ENCODE results near the gene OSM.

The OSM gene

DNA sequence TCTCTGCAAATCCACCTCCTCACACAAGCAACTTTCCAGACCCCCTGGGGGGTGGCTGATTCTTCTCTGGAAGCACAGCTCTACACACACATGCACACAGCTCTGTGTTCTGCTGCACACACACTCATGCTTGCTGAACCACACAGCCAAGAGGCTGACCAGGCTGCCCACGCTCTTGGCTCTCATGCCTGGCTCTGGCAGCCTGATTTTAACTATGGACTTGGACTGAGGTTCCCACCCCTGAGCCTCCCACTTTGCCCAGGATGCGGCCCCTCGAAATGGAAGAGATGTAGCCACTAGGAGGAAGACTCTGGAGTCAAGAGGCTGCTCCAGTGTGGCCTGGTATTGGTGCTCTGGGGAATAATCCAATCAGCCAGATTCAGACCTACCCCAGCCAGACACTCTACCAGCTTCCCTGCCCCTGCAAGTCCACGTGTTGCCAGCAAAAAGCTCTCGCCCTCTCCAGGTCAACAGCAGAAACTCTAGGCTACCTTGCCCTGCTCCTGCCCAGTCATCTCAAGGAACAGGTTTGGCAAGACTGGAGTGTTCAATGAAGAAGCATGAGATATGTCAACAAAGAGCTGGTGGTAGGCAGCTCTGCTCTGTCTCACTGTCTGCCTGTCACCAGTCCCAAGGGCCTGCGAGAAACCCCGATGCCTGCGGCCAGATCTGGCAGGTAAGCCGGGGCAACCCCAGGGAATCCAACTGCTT is 31.5 kb upstream of the OSM start:
- FAIRE-seq, result no peak

DNA sequence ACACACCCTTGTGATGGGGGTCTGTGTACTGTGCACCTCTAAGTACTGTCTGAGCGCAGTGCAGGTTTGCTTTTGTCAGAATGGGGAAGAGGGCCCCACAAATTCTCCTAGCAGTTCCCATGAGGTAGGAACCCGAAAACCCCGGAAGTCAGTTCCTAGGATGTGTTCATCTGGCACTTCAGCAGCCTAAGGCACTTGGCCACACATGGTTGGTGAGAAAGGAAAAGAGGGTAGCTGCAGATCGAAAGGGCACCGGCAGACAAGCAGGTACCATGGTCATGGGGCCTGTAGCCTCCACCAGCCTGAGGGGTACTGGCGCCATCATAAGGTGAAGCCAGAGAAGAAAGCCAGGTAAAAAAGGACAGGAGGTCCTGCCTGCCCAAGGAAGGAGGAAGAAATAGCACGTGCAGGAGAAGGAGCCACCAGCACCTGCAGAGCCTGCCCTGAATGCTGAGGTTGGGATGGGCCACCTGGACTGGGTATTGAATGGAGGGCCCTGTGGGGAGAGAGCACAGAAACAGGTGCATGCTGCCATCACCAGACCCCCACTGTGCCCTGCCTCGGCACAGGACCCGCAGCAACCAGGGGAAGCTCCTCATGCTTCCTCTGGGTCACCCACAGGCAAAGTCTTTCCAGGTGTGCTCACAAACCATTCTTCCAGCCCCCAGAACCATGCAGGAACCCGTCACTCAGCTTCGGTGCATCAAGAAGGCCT is 30.8 kb upstream of the OSM start:
- no peak for FAIRE-seq

DNA sequence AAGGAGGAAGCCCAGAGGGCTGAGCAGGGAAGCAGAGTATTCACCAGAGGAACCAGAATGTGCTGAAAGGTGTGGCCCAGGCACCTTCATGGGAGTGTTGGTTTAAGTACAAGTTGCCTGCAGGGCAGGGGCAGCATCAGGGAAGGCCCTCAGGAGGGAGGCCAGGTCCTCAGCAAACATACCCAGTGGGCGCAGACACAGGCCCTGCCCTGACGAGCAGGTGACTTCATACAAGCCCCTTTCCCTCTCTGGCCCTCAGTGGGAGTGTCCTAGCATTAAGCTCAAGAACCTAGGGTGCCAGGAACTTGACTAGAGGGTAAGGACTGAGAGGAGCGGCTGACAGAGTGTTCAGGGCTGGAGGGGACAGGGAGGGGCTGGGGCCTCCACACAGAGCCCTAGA is 30.2 kb upstream of the OSM start:
- FAIRE-seq, result no peak

DNA sequence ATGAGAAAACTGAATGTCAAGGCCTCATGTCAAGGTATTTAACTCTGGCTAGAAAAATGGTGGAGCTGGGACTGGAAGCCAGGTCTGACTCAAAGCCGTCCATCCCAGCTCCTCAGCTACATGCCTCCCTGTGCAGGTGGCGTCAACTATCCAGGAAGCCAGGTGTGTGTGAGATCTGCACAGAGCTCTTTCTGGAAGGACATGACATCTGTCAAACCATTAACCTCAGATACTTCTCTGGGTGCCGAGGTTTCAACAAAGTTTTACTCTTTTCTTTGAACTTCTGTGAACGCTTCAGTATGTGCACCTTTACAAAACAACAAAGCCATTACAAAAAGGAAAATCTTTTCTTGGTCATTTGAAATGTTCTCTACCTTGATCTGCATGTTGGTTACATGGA is 29.7 kb upstream of the OSM start:
- FAIRE-seq, result no peak

DNA sequence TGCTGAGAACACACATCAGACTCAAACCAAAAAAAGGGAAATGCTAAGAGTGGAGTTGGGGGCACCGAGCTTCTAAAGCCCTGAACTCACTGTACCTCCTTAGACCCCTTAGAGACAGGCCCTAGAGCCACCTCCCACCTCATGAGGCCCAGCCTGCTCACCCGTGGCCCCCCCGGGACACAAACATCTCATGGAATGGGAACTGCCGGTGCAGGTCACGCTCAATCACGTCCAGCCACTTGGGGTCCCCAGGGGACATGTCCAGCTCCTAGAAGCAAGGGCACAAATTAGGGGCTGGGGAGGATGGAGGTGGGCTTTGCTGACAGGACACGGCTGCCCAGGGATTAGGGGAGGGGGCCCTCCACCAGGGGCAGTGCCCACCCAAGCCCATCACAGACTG is 28.9 kb upstream of the OSM start:
- no peak for FAIRE-seq

DNA sequence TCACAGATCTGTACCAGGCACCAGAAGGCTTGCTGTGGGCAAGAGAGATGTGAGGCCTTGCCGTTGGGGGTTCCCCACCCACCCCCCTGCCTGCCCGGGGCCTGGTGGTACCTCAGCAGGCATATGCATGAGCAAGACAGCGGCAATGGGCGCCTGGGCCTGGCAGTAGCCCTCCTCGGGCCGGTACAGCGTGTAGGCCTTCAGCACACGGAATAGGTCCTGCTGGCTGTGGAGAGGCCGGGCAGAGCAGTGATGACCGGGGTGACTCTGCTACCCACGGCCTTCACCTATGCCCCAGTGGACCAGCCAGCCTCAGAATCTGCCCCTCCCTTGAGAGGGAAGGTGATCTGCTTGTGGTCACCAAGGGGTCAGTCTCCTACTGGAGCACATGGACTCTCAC is 28.2 kb upstream of the OSM start:
- FAIRE-seq, result no peak

DNA sequence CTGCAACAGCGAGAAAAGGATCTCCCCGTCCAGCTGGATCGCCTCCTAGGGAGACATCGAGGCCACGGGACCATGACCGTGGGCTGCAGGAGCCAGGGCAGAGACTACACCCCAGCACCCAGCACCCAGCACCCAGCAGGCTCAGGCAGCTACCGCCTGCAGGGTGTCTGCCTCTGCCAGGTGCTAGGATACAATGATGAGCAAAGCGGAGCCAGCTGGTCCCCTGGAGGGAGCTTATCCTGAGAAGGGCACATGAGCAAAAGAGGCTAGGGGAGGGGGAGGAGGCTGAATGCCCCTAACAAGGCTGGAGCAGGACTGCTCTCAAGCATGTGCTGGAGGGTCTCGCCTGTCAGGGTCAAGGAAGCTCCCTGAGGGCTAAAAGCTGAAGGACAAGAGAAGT is 27.4 kb upstream of the OSM start:
- no peak for FAIRE-seq

DNA sequence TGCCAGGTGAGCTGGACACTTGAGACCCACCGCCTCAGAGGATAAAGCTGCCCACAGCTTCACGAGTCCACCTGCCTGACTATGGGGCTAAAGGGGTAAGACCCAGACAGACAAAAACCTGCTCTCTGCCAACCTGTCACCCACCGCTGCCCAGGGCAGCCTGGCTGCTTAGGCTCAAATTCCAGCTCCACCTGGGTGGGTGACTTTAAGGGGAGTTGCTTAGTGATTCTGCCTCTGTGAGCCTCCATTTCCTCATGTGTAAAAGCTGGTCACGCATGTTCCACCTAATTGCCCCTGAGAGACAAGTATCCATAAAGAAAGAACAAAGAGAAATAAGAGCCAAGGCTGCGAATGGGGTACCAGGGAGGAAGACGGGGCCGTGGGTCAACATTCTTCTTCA is 26.4 kb upstream of the OSM start:
- FAIRE-seq, result no peak

DNA sequence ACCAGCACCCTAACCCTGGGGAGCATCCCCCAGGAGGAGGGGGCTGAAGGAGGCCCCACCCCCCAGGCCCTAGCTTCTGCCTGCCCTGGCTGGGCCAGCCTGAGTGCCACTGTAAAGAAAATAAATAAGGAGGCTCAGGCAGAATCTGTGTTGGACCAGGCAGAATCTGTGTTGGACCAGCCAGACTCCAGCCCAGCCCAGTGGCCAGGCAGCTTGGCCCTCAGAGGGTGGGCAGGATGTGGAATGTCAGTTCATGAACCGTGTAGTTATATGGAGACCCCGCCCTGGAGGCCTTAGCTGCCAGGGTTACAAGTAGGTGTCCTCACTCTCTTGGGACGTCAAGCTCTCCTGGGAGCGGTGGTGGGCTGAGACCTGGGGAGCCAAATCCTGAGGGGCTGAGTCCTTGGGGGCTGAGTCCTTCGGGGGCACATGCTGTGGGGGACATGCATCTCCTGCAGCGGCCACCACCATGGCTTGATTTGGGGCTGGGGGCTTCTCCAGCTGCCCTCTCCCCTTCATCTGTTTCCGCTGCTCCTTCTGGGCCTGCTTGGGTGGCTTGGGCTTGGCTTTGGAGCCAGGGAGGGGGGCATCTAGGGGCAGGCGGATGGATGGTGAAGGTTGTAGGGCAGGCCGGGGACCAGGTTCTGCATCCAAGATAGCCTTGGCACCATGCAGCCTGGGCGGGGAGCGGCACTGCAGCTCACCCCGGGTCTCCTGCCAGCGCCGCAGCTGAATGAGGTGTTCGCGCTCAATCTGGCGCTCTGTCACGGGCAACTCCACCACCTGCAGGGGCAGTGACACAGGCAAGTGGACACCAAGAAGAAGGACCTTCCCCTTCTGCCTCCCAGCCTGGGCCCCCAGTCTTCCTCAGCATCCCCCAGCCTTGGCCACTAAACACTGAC is 25.7 kb upstream of the OSM start:
- no peak for FAIRE-seq

DNA sequence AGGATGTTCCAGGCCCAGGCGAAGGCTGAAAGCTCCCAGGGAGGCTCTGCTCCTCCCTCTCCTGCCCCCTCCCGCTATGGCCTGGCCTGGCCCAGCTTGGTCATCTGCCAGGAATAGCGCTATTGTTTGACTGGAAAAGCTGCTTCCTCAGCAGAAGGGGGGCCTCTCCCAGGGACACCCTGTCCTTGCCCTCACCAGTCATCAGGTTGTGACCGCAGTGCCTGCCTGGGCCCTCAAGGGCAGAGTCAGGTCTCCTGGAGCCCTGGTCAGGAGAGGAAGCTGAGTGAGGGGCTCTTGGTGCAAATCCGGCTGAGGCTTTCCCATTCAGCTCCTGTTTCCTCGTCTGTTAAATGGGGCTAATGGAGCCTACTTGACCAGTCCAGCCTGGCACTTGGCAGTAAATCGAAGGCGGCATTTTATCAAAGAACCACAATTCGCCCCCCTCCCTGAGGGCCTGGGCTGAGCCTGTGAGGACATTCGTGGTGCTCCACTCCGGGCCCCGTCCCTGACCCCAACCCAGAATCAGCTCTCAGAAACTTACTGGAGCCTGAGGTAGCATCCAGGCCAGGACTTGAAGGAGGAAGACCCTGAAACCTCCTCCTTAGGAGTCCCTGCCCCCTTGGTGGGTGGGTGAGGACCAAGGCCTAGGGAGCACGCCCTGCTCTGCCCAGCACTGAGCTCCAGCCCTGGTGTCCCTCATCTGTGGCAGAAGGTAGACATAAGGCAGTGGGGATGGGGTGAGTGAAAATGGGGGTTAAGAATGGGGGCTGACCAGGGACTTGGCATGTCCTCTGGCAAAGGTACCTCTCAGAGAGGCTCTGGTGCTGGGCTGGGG is 24.6 kb upstream of the OSM start:
- FAIRE-seq, result no peak

DNA sequence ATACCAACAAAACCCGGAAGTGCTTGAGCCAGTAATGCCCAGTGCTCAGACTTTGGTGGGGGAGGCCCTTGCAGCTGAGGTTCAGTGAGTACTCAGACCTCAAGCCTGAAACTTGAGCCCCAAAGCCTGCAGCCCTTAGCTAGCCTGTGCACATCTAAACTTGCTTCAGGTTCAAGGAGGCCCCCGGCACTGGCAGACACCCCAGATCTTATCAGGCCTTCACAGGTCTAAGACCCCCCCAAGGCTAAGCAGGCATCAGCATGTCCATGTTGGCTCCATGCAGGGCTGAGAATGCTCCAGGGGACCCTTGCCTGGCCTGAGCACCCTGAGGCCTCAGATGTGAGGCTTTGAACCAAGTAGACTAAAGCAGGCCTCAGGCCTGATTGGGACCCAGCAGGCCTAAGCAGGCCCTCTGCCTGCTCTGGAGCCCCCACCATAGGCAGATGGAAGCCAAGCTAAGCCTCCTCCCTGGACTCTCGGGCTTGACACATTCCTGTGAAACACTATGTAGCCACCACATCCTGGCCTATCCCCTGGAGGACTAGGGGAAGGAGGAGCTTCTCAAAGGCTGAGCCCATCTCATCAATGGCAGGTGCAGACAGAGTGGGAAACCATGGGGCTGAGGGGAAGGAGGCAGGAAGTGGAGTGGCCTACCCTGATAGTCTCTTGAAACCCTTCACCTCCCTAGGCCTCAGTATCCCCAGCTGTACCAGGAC is 23.8 kb upstream of the OSM start:
- FAIRE-seq, result no peak

DNA sequence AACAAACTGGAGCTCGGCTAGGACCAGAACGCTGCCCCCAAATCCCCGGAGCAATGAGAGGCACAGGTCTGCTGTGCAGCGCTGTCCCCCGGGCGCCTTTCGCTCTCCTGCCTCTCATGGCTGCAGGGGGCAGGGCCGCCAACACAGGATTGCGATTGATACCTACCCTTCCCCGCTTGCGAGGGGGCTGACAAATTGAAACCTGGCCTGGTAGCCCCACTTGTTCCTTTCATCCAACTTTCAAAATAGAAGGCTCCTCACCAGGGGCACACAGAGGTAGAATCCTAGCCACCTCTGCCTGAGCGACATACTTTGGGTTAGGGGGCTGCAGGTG is 23.3 kb upstream of the OSM start:
- FAIRE-seq, result no peak

DNA sequence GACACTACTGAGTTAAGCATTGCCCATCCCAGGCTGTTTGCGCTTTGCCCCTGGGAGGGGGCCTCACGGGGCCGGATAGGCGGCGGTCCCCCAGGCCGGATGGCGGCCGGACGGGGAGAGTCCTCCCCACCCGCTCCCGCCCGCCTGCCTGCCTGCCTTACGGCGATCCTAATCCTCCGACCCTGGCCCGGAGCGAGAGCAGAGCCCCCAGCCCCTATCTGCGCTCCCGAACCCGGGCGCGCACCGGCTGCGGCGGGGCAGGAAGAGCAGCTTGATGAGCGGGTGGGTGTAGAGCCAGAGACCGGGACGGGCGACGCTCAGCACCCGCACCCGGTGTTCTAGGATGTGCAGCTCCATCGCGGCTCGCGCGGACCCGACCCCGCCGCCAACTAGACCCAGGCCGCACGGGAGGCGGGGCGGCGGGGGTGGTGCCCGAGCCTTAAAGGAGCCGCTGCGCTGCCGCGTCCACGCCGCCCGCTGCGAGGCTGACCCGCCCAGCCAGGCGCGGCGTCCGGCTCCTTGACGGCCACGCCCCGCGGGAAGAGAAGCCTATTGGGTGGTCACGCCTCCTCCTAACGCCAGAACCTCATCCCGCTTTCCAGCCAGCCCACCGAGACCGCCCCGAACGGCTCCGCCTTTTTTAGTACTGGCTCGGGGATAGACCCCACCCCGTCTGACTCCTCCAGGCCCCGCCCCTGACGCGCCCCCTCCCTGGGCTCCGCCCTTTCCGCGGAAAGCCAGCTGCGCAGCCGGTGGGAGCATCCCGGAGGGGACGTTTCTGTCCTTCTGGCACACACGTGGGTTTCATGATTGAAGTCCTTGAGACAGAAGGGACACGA is 22.7 kb upstream of the OSM start, which contains the start of gene CASTOR1:
Gene CASTOR1, minus strand, starts transcription at position 365 of the 839 bp plus-strand sequence. Its CDS starts 8 bp downstream, at position 357.
- FAIRE-seq, result no peak

DNA sequence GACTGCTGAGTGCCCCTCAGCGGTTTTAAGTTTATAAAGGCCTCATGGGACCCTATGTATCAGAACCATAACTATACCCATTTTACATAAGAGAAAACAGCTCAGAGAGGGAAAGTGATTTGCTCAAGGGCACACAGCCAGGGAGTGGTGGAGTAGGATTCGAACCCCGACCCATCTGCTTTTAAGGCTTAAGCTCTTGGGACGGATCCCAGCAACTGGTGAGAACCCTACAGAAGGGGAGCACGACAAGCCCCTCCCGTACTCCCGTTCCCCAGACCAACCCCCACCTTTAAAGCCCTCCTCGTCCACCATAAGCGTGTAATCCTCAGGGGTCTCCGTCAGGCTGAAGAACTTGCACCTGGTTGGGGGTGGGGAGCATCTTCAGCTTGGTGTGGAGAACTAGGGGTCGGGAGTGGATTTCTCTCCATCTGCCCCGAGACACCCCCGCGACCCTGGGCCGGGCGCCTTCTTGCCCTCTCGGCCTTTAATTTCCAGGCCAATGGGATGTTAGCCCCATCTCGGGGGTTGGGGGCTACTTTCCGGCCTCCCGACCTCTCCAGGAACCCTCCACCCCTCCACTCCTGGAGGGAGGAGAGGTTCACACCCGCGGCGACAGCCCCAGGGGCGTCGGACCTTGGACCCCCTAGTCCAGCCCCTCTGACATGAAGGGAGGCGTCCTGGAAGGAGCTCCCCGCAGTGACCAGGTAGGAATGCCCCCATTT is 21.9 kb upstream of the OSM start:
- FAIRE-seq, result no peak

DNA sequence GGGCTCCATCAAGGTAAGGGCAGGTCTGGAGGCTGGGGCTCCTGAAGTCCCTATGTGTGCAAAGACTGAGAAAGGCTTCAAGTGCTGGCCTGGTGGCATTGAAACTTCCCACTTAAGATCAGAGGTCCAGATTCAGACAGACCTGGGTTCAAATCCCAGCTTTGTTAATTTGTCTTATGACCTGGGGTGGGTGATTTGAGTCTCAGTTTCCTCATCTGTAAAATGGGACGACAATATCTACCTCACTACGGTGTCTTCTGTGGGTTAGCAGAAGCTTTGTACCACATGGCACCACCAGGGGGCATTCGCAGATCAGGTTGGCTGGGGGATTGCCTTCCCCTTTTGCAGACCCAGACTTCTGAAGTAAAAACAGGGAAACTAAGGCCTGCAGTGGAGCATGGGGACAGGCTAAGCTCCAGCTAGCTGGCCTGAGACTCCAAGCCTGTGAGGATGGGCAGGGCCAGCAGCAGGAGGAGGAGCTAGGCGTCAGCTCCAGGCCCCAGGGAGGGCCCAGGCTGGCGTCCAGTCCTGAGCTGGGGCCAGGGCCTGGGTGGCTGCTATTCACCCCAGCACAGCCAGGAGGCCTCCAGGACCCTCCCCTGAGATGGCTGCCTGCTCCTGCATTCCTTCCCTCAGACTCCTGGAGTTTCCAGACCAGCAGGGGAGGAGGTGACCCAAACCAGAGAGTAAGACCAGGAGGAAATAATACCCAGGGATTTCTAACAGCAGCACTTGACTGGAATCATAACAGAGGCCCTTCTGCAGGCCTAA is 21.2 kb upstream of the OSM start:
- no peak for FAIRE-seq

DNA sequence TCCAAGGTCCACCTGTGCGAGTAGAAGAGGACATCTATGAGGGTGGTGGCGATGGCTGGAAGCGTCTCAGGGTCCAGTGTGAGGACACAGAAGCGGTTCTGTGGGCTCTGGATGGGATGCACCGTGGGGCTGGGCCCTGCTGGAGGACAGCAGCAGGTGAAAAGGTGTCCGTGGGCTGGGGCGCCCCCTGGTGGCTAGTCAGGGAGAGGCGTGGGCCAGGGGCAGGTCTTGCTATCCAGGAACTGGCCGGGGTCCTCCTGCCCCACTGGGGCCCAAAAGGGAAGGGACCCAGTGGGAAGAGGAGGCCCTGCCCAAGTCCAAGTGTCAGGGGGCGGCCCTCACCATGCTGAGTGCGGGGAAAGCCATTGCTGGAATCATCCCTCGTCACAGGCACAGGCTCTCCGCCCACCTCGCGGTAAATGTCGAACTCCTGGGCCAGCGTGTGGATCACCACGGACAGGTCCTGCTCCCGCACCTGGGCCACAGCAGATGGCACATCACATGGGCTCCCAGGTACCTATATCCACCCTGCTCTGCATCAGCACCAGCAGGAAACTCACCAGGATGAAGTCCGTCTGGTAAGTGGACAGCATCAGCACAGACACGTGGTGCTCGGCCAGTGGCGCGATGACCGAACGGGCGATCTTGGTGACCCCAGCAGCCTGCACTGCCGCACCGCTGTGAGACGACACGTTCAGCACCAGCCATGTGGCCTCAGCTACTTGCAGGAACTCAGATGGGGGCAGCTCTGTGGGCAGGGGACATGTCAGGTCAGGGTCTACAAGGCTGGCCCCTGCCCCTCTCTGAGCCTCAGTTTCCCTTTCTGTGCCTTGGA is 20.4 kb upstream of the OSM start:
- FAIRE-seq, result no peak

DNA sequence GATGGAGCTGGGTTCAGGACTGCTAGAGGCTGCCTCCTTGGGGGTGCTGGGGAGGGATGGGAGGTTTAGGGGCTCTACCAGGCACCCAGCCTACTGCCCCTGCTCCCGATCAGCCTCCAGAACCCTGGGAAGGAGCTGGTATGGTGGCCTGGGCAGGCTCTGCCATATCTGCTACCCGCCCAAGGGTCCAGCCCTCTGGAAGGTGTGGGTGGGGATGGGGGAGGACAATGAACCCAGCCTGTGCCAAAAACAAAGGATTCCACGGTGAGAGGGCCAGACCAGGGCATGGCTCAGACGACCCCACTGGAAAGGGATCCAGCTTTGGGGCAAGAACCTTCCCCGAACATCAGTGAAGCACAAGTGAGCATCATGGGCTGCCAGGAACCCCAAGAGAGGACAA is 19.7 kb upstream of the OSM start:
- no peak for FAIRE-seq

DNA sequence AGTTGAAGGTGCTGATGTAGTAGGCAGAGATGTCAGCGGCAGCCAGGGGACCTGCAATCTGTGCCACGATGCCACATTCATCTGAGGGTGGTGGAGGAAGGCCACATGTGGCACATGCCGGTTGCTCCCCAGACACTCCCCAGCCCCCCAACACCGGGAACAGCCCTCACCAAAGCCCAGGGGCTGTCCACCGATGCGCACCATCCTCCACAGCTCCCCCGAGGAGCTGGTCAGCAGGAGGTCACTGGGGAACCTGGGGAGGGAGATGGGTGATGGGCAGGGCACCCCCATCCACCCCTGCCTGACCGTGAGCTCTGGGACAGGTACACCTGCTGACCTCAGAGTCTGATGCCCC is 19.2 kb upstream of the OSM start:
- no peak for FAIRE-seq

Data from colon (tissue), 2 donors.